HG03064 (cell line): Measurements from ENCODE around the gene SLC22A16.

Experiments used
- ATAC-seq: cut with Tn5 transposase; IDR thresholded peaks from one replicate; pipeline ENCODE4 v1.9.1; 2021; ENCODE audit warnings: low read depth; ENCODE audit not compliant: unreplicated experiment

Gene SLC22A16

DNA sequence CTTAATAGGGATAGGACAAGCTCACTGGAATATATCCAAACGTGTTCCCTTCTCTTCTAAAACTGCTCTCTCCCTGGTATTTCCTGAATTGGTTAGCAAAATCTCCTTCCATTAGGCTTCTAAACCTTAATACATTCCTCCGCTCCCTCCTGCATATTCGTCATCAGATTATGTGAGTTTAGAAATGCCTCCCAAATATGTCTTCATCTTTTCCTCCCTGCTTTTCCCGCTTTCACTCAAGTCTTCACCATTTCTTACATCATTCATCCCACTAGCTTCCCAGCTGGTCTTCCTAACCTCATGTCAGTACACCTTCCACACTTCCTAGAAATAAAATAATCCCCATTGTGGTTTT lies 26.9 kb downstream of the SLC22A16 start:
- ATAC-seq: no peak

DNA sequence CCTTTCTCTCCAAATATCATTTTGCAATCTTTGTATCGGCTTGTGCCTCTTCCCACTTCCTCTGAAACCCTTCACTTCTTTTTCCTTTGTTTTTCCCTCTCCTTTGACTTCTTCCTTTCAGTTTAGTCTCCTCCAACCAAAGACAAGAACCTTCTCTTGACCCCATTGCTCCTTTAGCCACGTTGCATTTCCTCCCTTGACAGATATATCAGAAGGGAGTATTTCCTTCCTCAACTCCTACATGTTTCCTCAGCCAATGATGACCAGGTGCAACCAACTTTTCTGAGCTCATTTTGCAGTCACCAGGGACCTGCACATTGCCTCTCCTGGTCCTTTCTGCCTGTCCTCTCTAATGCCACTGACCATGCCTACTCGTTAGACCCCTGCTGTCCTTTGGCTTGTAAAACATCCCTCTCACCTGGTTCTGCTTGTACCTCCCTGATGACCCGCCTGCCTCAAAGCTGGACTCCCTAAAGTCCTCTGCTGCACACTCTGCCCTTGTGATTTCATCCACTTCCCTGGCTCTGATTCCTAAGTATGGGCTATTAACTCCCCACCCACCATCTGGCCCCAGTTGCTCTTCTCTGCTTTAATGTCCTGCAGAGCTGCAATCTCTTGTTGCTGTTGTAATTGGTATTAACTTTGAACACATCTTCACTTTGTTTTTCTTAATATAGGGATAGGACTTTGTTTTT lies 27.4 kb downstream of the SLC22A16 start:
- no peak for ATAC-seq

DNA sequence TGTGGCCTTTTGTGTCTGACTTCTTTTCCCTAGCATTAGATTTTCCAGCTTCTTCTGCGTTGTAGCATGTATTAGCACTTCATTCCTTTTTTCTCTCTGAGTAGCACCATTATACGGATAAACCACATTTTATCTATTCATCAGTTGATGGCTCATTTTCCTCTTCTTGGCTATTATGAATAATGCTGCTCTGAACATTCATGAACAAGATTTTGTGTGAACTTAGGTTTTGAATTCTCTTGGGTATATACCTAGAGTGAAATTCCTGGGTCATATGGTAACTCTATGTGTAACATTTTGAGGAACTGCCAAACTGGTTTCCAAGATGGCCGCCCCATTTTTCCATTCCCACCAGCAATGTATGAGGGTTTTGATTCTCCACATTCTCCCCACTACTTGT lies 28.7 kb downstream of the SLC22A16 start:
- ATAC-seq: no peak

DNA sequence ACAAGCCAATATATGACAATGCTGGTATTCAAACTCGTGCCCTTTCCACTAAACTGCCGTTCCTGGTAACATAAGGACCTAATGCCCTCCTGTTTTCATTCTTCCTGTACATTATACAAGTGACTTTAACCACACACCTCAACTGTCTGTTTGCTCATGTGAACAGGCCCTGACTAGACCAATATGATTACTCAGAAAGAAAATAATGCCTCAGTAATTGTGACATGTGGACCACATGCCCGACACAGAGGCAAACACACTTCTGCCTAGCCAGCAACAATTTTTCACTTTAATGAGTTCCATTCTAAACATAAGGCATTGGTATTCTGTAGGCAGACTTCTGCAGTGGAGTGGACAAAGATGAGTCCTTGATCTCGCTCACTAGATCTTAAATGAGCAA lies 30.0 kb downstream of the SLC22A16 start:
- no peak for ATAC-seq

DNA sequence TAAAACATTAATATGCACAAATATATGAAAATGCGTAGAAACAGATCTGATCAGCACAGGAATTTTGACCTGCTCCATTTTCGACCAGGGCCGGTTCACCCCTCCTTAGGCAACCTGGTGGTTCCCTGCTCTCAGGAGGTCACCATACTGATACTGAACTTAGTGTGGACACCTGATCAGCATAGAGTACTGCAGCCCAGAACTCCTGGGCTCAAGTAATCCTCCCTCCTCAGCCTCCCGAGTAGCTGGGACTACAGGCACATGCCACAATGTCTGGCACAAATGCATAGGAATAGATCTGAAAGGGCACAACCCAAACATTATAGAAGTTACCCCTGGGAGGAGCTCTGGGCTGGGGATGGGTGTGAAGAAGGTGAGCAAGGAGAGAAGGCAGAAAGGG lies 36.4 kb downstream of the SLC22A16 start:
- no peak for ATAC-seq

DNA sequence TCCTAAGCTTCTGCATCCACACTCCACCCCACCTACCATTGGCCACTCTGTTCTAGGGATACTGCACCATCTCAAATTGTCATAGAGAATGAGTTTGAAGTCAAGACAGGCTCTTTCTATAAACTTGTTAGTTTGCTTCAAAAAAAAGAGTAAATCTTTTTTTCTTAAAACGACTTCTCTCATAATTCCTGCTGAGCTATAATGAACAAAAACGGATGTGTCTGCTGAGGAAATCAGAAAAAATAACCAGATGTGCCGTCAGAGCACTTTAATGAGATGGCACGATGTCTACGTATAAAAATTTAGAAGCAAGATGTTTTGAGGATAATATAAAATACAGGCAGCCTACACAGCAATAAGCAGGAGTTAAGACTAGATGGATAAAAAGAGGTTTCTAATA lies 37.1 kb downstream of the SLC22A16 start:
- no peak for ATAC-seq

DNA sequence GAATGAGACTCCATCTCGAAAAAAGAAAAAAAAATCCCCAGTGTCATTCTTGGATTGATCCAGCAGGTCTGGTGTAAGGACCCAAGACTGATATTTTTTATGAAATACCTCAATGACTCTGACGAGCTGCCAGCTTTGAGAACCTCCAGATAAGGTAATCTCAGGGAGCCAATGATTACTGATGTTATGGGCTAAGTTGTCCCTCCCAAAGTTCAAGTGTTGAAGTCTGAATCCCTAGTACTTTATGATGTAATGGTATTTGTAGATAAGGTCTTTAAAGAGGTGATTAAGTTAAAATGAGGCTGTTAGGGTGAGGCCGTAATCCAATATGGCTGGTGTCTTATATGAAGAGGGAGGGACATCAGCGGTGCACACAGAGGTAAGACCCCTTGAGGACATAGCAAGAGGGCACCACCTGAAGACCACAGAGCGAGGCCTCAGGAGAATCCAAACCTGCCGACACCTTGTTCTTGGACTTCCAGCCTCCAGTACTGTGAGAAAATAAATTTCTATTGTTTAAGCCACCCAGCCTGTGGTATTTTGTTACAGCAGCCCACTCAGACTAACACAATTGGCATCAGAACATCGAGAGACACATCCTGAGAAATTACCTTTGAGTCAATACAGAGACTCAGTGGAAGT lies 41.3 kb downstream of the SLC22A16 start:
- no peak for ATAC-seq

DNA sequence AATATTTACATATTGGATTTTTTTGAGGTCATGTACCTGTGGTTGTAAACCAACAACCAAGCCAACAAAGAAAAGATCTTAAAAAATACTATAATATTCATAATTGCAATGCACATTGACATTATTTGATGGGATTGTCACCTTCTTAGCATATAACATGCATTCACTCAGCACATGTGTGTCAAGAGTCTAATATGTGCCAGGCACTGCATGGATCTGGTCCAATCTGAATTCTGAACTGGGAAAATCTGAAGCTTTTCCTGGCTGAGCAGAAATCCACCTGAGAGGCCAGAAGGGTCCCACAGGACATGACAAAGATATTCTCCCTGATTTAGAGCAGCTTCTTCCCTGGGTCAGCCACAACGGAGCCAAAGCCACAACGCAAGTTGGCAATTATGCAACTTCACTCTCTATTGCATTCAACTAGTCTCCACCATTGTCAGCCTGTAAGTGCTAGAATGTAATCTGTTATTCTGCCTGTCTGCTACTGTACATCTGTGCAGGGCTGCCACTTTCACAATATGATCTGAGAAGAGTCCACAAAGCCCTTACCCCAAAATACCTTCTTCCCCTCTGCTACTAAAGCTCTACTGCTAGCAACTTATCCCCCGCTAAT lies 44.0 kb downstream of the SLC22A16 start:
- no peak for ATAC-seq

DNA sequence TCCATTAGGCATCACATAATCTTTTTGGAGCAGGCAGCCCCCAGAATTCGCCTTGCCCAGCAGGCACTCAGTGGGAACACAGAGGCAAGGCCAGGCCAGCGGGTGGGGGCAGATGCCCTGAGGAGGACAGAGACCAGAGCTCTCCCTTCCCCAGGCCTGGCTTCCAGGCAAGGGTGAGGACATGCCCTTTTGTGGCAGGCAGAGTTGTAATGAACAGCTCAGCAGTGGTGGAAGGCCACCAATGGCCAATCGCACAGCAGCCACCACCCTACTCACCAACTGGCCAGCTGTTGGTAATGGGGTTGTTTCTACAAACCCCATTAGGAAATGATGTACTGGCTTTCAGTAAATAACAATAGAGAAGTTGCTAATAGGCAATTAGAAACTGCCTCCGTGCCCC lies 45.7 kb downstream of the SLC22A16 start:
- ATAC-seq: no peak

DNA sequence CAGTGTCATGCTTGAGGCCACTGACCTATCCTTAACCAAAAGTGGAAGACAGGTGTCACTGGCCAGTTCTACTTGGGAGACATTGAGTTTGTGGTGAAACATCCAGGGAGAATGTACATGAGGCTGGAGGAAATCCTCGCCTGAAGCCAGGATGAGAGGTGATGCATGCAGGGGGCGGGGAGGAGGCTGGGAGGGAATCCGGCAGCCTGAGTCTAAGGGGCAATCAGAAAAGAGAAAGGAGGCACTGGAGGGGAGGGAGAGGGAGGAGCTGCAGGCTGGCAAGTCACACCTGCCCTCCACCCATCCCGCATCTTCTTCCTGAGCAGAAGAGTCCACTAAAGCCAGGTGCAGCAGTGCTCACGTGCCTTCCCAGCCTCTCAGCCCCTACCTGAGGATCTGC lies 46.2 kb downstream of the SLC22A16 start:
- no peak for ATAC-seq

DNA sequence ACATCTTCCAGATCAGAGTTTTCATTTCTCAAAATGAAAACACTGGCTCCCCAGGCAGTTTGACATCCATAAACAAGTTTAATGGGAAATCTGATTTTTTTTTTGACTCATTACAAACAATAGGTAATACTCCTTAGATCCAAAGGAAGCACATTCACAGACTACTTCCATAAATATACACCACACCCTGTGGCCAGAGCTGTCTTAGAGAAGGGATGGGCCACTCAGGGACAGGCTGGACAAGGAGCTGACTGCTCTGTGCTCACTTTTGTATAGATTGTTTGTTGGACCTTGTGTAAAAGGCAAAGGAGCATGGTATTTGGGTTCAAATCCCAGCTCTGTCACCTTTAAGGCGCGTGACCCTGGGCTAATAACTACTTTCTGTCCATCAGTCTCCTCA lies 48.3 kb downstream of the SLC22A16 start:
- no peak for ATAC-seq

DNA sequence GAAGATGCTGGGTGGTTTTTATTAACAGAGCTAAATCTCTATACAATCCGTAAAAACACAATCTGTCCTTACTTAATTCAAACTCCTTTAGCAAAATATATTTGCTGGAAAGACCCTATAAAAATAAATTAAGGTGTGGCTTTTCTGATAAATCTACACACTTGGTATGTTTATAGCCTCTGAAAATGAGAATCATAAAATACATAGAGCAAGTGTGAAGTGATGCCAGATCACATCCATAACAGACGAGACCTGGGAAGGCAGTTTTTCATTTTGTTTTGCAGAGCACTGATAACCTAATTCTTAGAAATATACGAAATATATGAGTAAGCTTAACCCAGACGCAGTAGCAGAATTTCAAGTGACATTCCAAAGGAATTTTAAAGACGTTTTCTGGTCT lies 50.6 kb downstream of the SLC22A16 start:
- ATAC-seq: no peak

DNA sequence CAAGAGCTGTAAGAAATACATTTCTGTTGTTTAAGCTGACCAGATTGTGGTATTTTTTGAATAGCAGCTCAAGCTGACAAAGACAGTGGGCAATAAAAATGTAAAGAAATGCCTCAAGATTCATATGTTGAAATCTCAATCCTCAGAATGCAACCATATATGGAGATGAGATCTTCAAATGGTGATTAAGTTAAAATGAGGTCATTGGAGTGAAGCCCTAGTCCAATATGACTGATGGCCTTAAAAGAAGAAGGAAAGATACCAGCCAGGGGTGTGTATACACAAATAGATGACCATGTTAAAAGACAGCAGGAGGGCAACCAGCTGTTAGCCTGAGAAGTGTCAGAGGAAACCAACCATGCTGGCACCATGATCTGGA lies 54.0 kb downstream of the SLC22A16 start:
- no peak for ATAC-seq

DNA sequence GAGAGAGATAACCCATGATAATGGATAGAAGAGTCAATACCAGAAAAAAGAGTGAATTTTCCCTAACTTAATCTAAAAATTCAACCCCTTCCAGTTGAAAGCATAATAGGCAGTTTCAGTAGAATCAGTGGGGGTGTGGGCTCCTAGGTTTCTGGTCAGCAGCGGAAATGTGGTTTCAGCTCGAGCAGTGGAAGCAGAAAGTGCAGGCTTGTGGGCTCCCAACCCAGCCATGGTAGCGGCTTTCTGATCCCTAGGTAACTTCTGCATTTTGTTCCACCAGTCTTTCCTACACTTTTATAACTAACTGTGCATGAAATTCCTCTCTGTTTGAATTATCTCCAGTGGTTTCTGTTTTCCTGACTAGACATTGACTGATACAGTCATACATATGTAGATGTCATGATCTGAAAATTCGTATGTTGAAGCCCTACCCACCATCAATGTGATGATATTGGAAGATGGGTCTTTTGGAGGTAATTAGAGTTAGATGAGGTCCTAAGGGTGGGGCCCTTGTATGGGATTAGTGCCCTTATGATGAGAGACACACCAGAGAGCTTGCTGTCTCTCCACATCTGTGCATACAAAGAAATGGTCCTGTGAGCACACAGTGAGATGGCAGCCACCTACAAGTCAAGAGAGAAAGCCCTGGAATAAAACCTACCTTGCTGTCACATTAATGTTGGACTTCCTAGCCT lies 54.5 kb downstream of the SLC22A16 start:
- ATAC-seq: no peak

DNA sequence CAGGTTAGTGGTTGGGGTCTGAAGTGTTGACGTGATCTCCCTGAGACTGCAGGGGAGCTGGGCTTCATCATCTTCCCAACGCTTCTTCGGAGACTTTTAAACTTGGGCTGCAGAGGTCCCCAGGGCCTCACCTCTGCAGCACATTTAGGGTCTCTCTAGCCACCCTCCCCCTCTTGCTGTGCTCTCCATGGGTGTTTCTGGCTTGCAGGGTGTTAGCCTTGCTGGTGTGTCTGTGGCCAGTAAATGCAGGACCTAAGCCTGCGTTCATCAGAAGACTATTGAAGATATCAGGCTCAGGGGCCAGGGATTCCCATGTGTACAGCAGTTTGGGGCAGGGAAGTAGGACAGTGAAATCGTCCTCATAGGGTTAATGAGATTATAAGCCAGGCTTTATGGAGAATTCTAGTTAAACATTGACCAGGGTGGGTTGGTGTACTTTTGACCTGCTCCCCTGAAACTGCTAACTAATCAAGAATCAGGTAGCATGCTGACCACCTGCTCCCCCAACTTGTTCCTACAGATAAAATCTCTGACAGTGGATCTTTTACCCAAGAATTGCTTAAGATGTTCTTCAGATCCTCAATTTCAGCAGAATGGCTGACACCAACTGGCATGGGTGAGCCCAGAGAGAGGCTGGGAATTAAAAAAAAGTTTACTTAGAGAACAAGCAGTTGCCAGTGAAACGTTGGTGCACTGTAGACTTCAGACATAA lies 57.2 kb downstream of the SLC22A16 start:
- ATAC-seq: no peak

DNA sequence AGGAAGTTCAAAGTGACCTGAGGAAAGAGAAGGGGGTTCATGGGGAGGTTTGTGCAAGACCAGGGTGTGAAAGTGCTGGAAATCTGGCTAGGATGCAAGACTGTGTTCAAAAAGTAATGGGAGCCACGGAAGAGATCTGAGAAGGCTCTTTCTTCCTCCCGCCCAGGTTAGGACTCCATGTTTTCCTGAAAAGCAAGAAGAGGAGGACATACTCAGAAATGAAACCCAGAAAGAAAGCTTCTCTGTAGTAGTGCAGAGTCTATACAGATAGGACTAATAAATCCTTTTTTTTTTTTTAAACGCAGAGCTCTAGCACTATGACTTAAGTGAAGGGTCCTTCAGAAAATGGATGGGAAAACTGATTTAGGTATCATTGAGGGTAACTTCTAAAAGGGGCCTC lies 57.8 kb downstream of the SLC22A16 start:
- no peak for ATAC-seq

DNA sequence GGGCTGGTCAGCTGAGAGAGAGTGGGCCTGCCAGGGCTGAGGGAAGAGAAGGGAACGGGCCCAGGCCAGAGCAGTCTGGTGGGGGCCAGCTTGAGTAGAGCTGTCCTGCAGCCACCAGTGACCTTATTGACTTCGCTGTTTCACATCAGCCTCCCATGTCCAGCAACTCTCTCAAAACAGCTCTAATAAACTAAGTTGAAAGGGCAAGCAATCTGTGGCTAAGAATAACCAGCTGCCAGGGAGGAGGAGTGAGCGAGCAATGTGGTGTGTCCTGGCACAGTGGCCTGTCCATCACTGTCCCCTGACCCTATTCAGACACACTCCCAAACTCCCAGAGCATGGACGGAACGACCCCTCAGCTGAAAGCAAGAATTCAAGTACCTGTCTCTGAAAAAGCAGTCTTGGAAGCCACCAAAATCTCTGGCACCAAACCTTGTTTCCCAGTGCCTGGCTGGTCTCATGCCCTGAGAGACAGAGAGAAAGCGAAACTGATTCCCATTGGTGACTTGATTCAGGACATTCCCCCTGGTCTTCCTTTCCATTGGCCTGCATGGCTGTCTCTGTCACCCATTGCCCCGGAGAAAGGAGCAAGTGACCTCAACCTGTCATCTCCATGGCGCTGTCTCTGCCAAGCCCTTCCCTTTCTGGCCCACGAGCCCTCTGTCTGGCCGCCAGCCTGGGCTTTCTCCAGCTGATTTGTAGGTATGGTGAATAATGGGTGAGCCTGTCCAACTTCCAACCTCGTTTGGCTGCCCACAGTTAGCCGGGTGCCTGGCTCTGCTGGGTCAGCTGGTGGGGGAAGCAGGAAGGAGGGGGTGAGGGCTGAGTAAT lies 61.1 kb downstream of the SLC22A16 start, which contains the start of gene DDO:
DDO (minus strand) TSS at position 490 of the 831 bp plus-strand sequence. CDS start 2,113 bp downstream, outside the sequence.
- ATAC-seq: no peak

DNA sequence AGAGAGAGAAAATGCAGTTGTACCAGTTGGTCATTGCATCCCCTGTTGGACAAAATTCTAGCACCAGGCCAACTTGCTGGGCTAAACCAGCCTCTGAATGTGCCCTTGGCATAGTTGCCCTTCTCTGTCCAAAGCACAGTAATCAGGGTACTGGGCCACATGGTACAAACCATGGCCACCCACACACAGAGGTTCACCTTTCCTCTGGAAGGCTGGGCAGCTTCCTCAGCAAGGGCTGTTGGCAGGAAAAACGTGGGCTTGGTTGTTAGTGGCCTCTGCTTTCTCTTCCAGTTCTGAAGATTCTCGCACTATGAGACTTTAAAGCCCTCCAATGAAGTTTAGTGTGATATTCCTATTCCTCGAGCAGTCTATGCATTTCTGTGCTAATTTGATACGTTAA lies 61.7 kb downstream of the SLC22A16 start:
- no peak for ATAC-seq

DNA sequence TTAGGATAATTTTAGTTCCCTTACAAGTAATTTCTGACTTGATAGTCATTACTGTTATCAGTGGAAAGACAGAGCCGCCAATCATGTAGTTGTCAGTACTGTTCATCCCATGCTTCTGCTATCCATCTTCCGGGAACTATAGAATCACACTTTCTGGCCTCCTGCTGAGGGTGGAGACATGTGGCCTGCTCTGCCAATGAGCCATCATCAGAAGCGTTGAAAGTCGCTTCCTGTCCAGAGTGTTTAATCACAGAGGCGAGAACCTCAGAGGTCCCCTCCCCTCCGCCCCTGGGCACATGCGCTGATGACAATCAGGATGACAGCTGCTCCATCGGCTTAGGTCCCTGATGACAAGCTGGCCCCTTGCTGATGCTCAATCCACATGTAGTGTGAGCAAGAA lies 64.1 kb downstream of the SLC22A16 start:
- no peak for ATAC-seq

DNA sequence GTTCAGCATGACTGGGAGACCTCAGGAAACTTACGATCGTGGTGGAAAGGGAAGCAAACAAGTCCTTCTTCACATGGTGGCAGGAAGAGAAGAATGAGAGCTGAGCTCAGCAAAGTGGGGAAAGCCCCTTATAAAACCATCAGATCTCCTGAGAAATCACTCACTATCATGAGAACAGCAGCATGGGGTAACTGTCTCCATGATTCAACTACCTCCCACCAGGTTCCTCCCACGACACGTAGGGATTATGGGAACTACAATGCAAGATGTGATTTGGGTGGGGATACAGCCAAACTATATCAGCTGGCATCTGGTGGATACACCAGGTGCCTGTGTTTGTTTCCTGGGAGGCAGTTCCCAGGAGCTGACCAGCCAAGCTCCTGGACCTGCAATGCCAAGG lies 65.9 kb downstream of the SLC22A16 start:
- ATAC-seq: no peak
